Measurements from ENCODE around the gene KCNK2. TPM values are rescaled to one million over a fixed set of nuclear protein-coding genes. Genes with fewer than 3 reads are reported as not detected.

KCNK2 gene
- total and polyA plus RNA-seq, 2 experiments from 2014 or later = 0.07 to 0.24 TPM

- Histone ChIP-seq H3K27ac (ENCODE audit: low read depth) (no peak overlapping the region), H3K79me2 (replicated peaks; ENCODE audit: insufficient read depth) (no peaks in the 10 kb centered on the region), H4K20me1 (replicated peaks; ENCODE audit: insufficient read depth) (no peaks in the 10 kb centered on the region), H3K4me2 (no peak overlapping the region), H3F3A (replicated peaks; ENCODE audit: low read depth) (no peaks in the 10 kb centered on the region), H3K4me3 (no peak overlapping the region), H3K27me3 (ENCODE audit: insufficient read depth) (no peaks in the 10 kb centered on the region), H3K9me2 (ENCODE audit: insufficient read depth) (no peaks in the 10 kb centered on the region), H3K4me1 (ENCODE audit: insufficient read depth) (no peaks in the 10 kb centered on the region), H3K36me3 (ENCODE audit: insufficient read depth) (no peaks in the 10 kb centered on the region), H2AFZ (no peak overlapping the region)
- Mint-ChIP-seq H3K4me1 (peaks cover 5% of the 10 kb centered on the region; the same call in 2 of the 3 replicates), H3K4me3 (no peak overlapping the region), H3K27ac (no peak overlapping the region), H3K27me3 (ENCODE audit: insufficient read depth, low read depth, poor library complexity) (peaks cover 1% of the 10 kb centered on the region), H3K36me3 (ENCODE audit: low read depth) (no peaks in the 10 kb centered on the region), H3K9me3 (no peaks in the 10 kb centered on the region)
- DNase-seq (ENCODE audit: low spot score) = no peak
- no peak for ATAC-seq
- TF ChIP-seq CREB1 (CRISPR knock-in tag; IDR thresholded peaks at IDR 0.05; ENCODE audit: low read depth) (no peak), POLR2AphosphoS5 (IDR thresholded peaks at IDR 0.05; ENCODE audit: low read depth) (no peak), JUNB (IDR thresholded peaks at IDR 0.05; ENCODE audit: unreplicated experiment) (no peak), REST (IDR thresholded peaks at IDR 0.05; ENCODE audit: unreplicated experiment) (no peak), ETS1 (IDR thresholded peaks at IDR 0.05) (no peak), CTCF (conservative IDR thresholded peaks at IDR 0.05; ENCODE audit: low read depth in 2 of 2) (no peak), STAT1 (IDR thresholded peaks at IDR 0.05; ENCODE audit: unreplicated experiment) (no peak), ZNF331 (CRISPR knock-in tag; IDR thresholded peaks at IDR 0.05; ENCODE audit: low read depth) (no peak), ZNF114 (CRISPR knock-in tag; IDR thresholded peaks at IDR 0.05) (no peak), EZH2 (IDR thresholded peaks at IDR 0.05; ENCODE audit: low read depth, unreplicated experiment) (no peak), ZNF462 (CRISPR knock-in tag; IDR thresholded peaks at IDR 0.05) (no peak), EZH2phosphoT487 (IDR thresholded peaks at IDR 0.05; ENCODE audit: unreplicated experiment) (no peak), NANOG (IDR thresholded peaks at IDR 0.05; ENCODE audit: borderline replicate concordance) (no peak)
Measured at GRCh38 chr1:215118081-215118480, 35.5 kb downstream of the KCNK2 start.

Data from GM23338 (cell line).